Measurements from ENCODE around the gene MROH2A.

MROH2A gene

DNA sequence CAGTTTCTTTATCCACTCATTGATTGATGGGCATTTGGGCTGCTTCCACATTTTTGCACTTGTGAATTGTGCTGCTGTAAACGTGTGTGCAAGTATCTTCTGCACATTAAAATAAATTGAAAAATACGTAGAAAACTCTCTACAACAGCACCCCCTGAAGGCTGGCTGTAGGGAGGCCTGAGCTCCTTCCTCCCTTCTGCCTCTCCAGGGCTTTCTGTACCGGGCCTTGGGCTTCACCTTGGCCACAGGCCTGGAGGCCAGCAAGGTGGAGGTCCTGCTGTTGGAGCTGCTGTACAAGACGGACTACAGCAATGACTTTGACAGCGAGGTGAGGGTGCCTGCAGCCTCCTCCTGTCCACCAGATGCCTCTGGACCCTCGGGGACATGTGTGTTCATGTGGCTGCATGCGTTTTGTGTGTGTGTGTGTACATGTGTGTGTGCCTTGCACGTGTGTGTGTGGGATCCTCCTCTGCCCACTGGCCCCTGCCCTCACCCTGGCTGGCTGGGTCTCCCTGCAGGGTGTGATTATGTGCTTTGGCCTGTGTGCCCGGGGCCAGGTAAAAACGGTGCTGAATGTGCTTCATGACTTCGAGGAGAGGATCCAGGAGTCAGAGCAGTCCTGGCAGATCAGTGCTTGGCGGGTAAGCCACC lies 29.2 kb downstream of the MROH2A start:
- Histone ChIP-seq H3K4me3 (ENCODE audit: low read depth, low read length) (no peak overlapping the region), H3K36me3 (ENCODE audit: control insufficient read depth, insufficient read depth, low read length) (no peaks in the 10 kb centered on the region), H3K27ac (no peak overlapping the region), H3K9ac (no peak overlapping the region), H3K27me3 (ENCODE audit: control insufficient read depth, insufficient read depth, low read length) (no peaks in the 10 kb centered on the region), H2AFZ (no peak overlapping the region), H3K9me3 (ENCODE audit: control insufficient read depth, low read length) (no peaks in the 10 kb centered on the region), H3K4me2 (ENCODE audit: low read length) (no peak overlapping the region), H3K4me1 (no peaks in the 10 kb centered on the region), H3K79me2 (no peaks in the 10 kb centered on the region)
- TF ChIP-seq, protein P1, sequence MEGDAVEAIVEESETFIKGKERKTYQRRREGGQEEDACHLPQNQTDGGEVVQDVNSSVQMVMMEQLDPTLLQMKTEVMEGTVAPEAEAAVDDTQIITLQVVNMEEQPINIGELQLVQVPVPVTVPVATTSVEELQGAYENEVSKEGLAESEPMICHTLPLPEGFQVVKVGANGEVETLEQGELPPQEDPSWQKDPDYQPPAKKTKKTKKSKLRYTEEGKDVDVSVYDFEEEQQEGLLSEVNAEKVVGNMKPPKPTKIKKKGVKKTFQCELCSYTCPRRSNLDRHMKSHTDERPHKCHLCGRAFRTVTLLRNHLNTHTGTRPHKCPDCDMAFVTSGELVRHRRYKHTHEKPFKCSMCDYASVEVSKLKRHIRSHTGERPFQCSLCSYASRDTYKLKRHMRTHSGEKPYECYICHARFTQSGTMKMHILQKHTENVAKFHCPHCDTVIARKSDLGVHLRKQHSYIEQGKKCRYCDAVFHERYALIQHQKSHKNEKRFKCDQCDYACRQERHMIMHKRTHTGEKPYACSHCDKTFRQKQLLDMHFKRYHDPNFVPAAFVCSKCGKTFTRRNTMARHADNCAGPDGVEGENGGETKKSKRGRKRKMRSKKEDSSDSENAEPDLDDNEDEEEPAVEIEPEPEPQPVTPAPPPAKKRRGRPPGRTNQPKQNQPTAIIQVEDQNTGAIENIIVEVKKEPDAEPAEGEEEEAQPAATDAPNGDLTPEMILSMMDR (IDR thresholded peaks at IDR 0.05): no peak

DNA sequence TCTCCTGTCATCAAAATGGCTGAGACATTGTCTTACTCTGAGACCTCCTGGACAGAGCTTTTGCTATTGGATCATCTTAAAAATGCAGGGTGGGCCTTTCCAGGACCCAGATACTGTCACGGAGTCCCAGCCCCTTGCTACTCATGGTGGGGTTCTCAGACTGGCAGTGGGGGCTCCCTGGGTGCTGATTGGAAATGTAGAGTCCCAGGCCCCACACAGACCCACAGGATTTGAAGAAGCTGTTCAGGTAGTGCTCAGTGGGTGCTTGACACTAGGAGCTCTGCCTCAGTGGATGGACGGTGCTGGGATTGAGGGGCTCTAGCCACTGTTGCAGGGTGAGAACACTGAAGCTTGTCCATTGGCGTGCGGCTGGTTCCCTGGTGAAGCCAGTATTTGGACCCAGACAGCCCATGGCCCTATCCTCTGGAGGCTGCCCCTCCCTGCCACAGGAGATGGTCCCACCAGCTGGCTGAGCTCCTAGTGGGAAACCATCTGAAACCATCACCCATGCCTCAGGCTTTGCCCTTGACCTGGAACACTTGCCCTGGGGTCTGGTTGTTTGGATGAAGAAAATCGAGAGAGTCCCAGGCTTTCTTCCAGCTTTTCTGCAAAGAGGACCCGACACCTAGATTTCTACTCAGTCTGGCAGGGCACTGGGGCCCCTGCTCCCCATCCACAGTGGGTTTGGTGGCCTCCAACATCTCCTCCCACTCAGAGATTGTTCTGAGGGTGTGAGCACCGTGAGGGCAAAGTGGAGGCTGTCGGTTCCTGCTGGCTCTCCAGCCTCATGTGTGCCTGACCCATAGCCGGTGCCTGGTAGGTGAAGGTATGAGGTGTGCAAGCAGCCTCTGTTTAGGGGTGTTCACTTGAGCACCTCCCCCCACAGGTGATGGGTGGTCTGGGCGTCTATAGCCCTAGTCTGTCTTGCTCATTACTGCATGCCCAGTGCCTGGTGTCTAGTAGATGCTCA lies 30.1 kb downstream of the MROH2A start:
- Histone ChIP-seq H3K79me2 (no peaks in the 10 kb centered on the region), H3K9me3 (ENCODE audit: control insufficient read depth, low read length) (no peaks in the 10 kb centered on the region), H3K27me3 (ENCODE audit: control insufficient read depth, insufficient read depth, low read length) (no peaks in the 10 kb centered on the region), H3K4me2 (ENCODE audit: low read length) (no peak overlapping the region), H3K4me3 (ENCODE audit: low read depth, low read length) (no peak overlapping the region), H3K36me3 (ENCODE audit: control insufficient read depth, insufficient read depth, low read length) (no peaks in the 10 kb centered on the region), H2AFZ (no peak overlapping the region), H3K9ac (no peak overlapping the region), H3K4me1 (no peaks in the 10 kb centered on the region), H3K27ac (no peak overlapping the region)
- TF ChIP-seq, protein P1 (IDR thresholded peaks at IDR 0.05): no peak

DNA sequence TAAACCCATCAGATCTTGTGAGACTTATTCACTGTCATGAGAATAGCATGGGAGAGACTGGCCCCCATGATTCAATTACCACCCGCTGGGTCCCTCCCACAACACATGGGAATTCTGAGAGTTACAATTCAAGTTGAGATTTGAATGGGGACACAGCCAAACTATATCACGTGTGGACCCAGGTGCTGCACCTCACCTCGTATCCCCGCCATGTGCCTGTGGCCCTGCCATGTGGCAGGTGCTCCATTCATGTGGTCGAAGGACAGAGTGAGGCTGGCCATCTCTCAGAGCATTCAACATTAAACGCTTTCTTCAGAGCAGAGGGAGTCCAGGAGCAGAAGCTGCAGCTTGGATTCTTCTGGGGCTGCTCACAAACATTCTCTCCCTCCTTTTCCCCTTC lies 32.3 kb downstream of the MROH2A start:
- no peaks in the 10 kb centered on the region for H3K36me3 ChIP-seq (ENCODE audit: control insufficient read depth, insufficient read depth, low read length)
- no peaks in the 10 kb centered on the region for H3K9me3 ChIP-seq (ENCODE audit: control insufficient read depth, low read length)
- H3K79me2 ChIP-seq: no peaks in the 10 kb centered on the region
- no peak overlapping the region for H3K9ac ChIP-seq
- TF ChIP-seq, protein P1 (IDR thresholded peaks at IDR 0.05): no peak
- no peak overlapping the region for H3K4me3 ChIP-seq (ENCODE audit: low read depth, low read length)
- no peak overlapping the region for H3K27ac ChIP-seq
- no peak overlapping the region for H3K4me2 ChIP-seq (ENCODE audit: low read length)
- no peak overlapping the region for H2AFZ ChIP-seq
- H3K27me3 ChIP-seq (ENCODE audit: control insufficient read depth, insufficient read depth, low read length): no peaks in the 10 kb centered on the region
- no peaks in the 10 kb centered on the region for H3K4me1 ChIP-seq

DNA sequence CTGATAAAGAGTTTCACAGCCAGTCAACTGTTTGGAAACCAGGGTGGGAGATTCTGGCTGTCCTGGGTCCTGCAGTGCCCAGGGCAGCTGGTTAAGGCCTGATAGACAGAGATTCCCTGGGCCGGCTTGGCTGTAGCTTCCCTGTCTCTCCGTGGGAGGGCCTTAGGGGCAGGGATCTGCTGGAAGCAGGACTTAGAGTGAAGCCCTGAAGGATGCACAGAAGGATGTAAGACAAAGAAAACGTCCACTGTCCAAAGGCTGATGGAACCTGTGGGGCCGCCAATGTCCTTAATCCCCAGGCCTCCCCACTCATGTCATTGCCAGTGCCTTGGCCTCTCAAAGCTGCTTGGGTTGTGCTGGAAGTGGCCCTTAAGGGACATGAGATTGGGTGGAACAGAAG lies 33.0 kb downstream of the MROH2A start:
- no peak overlapping the region for H3K4me2 ChIP-seq (ENCODE audit: low read length)
- H3K9me3 ChIP-seq (ENCODE audit: control insufficient read depth, low read length): no peaks in the 10 kb centered on the region
- TF ChIP-seq, protein P1 (IDR thresholded peaks at IDR 0.05): no peak
- H3K27ac ChIP-seq: no peak overlapping the region
- H3K9ac ChIP-seq: no peak overlapping the region
- H3K79me2 ChIP-seq: no peaks in the 10 kb centered on the region
- no peaks in the 10 kb centered on the region for H3K4me1 ChIP-seq
- no peaks in the 10 kb centered on the region for H3K36me3 ChIP-seq (ENCODE audit: control insufficient read depth, insufficient read depth, low read length)
- H3K4me3 ChIP-seq (ENCODE audit: low read depth, low read length): no peak overlapping the region
- H3K27me3 ChIP-seq (ENCODE audit: control insufficient read depth, insufficient read depth, low read length): no peaks in the 10 kb centered on the region
- no peak overlapping the region for H2AFZ ChIP-seq
